LNCaP clone FGC (cell line): ENCODE data around the gene PRR16.

ENCODE experiments used
- DNase-seq: peaks from one replicate; pipeline ENCODE4 v3.0.0-alpha.2; 2011; ENCODE audit warnings: low read depth
- H3K4me3 ChIP-seq: 2 replicates; pipeline ENCODE4 v1.5.1; 2011; ENCODE audit warnings: mild to moderate bottlenecking, low read depth, low read length, control low read depth
- TF ChIP-seq, protein P1 (sequence below): IDR thresholded peaks from 2 replicates; pipeline ENCODE4 v1.5.1; 2012; ENCODE audit warnings: mild to moderate bottlenecking; ENCODE audit not compliant: control insufficient read depth, insufficient read depth; ENCODE audit errors: extremely low read depth

Gene PRR16

DNA sequence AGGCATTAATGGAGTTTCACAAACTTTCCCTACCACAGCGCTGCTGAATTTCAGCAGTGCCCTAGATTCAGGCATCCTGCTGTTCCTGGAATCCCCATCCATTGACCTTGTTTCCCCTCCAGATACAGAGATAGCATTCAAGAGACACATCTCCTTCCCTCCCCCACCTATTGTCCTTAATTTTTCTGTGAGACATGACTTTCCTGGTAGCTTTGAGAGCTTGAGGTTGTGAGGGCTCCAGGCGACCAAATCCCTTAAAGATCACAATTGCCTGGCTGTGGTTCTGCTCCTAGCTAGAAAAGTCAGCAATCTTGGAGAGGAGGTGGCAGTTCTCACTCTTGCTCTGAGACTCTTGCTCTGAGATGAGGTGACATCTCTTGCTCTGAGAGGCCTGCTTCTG, 48.0 kb downstream of the PRR16 start:
- no peak overlapping the region for H3K4me3 ChIP-seq
- TF ChIP-seq, protein P1, sequence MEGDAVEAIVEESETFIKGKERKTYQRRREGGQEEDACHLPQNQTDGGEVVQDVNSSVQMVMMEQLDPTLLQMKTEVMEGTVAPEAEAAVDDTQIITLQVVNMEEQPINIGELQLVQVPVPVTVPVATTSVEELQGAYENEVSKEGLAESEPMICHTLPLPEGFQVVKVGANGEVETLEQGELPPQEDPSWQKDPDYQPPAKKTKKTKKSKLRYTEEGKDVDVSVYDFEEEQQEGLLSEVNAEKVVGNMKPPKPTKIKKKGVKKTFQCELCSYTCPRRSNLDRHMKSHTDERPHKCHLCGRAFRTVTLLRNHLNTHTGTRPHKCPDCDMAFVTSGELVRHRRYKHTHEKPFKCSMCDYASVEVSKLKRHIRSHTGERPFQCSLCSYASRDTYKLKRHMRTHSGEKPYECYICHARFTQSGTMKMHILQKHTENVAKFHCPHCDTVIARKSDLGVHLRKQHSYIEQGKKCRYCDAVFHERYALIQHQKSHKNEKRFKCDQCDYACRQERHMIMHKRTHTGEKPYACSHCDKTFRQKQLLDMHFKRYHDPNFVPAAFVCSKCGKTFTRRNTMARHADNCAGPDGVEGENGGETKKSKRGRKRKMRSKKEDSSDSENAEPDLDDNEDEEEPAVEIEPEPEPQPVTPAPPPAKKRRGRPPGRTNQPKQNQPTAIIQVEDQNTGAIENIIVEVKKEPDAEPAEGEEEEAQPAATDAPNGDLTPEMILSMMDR = no peak

DNA sequence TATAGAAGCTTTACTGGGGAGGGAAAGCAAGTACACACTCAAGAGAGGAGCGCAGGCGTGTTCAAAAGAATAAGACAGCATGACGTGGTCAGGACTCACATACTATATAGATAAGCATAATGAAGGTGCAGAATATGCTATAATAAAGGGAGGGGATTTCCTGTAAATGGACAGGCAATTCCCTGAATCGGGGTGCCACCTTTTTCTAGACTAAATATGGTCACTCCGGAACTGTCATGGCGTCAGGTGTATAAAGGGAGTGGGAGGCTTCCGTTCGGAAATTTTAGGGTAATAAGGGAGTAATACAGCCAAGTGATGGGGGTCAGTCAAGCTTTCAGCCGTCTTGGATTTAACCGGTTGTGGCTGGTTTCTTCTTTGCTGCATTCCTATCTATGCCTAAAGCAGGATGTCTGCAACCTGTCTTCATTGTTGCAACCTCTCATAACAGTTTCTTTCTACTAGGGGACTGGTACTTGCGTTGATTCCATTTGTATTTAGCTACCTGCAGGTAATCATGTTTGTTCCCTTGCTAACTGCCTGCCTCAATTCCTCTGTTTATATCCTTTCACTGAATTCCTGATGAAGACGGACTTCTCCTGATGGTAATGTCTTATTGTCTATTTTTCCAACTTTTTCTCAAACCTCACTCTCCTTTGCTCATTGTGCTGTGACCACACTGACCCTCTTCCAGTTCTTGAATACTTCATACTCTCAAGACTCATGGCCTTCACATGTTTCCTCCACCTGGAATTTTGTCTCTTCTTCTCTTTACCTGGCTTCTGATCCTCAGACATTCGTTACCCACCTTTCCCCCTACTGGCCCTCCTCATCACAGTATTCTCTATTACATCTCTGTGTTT, 48.9 kb downstream of the PRR16 start:
- TF ChIP-seq, protein P1 = no peak
- no peak overlapping the region for H3K4me3 ChIP-seq
- no peak for DNase-seq

More for the DNA sequence above, 48.0 kb downstream of the PRR16 start:
- DNase-seq = no peak

DNA sequence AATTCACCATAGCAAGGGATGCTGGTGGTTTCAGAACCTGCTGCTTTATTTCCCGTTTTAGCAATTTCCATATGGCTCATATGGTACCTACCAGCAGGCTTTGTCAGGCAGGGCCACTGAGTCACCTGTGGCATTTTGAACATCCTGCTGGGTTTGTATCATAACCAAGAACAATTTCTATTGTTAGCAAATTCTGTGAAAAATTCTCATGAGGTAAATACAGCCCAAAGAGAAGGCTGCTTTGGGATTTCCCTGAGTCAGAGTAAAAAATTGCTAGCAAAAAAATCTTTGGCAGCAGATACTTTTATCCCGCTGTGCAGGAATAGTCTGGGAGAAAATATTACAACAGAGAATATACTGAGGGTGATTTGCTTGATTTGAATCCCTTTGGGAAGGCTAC, 52.7 kb downstream of the PRR16 start:
- TF ChIP-seq, protein P1 = no peak
- no peak overlapping the region for H3K4me3 ChIP-seq
- DNase-seq = no peak

DNA sequence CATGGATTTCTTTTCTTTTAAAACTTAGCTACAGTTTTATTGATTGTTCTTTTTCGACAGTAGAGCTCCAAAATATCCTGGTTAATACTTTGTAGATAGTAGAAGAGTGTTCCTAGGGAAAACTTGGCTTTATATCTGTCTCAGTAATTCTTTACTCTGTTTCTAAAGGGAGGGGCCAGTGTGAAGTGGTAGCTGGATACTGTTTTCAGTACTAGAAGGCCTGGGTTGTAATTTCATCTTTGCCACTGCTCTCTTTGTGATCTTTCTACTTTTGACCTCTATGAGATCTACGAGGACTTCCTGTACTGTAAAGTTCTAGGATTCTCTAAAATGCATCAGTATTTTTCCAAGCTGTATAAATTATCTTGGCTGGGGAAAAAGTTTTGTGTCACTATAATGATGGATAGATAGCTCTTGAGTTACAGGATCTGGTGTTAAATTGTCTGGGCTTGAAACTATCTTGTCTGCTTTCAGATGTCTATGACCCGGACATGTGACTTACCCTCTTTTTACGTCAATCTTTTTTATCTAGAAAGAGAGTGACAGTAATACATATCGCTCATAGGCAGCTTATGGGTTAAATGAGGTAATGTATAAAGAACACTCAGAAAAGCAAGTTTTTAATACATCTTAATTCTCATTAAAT, 53.6 kb downstream of the PRR16 start:
- H3K4me3 ChIP-seq = no peak overlapping the region
- TF ChIP-seq, protein P1 = no peak
- no peak for DNase-seq

DNA sequence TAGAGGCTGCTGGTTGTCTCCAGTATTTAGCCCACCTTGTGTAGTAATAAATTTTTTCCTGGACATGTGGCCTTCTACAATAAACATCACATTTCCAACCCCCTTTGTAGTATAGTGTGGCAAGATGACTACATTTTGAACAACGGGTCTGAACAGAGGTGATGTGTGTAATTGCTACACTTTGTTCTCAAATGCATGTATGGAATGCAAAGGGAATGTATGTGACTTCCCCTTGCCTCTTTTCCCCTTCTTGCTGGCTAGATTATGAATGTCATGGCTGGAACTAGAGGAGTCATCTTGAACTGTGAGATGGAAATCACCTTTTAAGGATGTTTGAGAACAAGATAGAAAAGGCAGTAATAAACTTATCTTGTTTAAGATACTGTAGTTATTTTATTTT, 54.5 kb downstream of the PRR16 start:
- no peak for DNase-seq
- TF ChIP-seq, protein P1 = no peak

DNA sequence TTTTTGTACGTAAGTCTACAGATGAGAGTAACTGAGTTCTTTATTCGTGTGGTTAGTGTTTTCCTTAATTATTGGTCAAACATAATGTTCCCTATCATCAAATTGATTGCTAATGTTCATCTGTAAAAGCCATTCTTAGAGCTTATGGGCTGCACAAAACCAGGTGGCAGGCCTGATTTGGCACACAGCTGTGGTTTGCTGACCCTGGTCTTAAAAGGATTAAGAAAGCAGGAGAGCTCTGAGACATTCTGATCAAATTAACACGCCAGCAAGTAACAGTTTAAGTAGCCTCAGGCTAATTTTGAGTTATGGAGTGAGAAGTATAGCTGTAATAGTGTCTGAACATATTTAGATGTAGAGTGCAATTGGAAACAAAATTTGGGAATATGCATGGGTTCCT, 63.2 kb downstream of the PRR16 start:
- no peak for DNase-seq
- TF ChIP-seq, protein P1 = no peak
- no peak overlapping the region for H3K4me3 ChIP-seq

More for the DNA sequence above, 54.5 kb downstream of the PRR16 start:
- no peak overlapping the region for H3K4me3 ChIP-seq
